GM19238 (cell line): ENCODE results near the gene CEP152.

Experiments
- DNase-seq: peaks from one replicate; pipeline ENCODE4 v3.0.0; 2011; ENCODE audit warnings: low spot score; ENCODE audit not compliant: insufficient read length

The CEP152 gene

GRCh38 chr15:48705381-48705780 is 105.5 kb downstream of the CEP152 start:
- no peak for DNase-seq

GRCh38 chr15:48703544-48703943 is 107.3 kb downstream of the CEP152 start:
- DNase-seq, result no peak

- DNase-seq, result no peak
Measured at GRCh38 chr15:48702569-48703236, 108.2 kb downstream of the CEP152 start.

GRCh38 chr15:48696627-48697312 is 114.1 kb downstream of the CEP152 start:
- no peak for DNase-seq

GRCh38 chr15:48695827-48696573 is 114.9 kb downstream of the CEP152 start:
- no peak for DNase-seq

- DNase-seq, result no peak
Measured at GRCh38 chr15:48695088-48695826, 115.6 kb downstream of the CEP152 start.

GRCh38 chr15:48693484-48693883 is 117.4 kb downstream of the CEP152 start:
- DNase-seq, result no peak

GRCh38 chr15:48688493-48688892 is 122.4 kb downstream of the CEP152 start:
- no peak for DNase-seq
